ENCODE results near the gene NDUFV2.
"Not testable (repeated sequence)": the region's sequence is repeated elsewhere in the genome, so short reads cannot be mapped to it uniquely, and the experiment has no call there.

The NDUFV2 gene

DNA sequence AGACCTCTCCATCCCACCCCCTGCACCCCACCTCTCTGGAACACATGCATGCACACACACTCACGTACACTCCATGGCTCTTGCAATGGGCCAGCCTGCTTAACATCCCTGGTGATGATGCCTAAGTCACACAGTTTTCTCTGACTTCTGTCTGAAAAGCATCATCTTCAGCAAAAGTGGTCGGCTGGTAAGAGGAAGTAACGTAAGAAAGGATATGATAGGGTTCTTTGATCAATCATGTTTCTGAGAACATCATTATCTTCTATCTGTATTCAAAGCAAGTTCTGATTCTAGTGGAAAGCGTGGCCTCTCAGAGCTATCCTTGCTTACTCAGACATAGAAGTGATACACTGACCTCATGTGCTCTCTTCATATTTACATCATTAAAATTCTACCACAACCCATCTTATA is 11.4 kb upstream of the NDUFV2 start:
- DNase-seq (ENCODE audit: low read depth): no peak

DNA sequence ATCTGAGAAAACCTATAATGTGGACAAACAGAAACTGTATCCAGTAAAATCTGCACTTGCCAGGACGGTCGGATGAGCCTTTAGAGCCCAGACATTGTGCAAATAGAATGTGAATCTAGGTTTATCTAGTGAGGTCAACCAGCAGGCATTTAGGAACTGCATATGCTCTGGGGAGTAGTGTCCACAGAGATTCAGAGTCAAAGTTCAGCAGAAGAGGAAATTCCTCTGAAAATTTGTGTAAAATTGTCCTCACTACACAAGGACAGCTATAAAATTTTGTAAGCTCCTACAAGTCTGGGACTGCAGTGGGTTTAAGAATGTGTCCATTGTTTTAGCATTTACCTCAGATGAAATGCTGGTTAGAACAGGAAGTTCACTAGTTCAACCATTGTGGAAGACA is 9.8 kb upstream of the NDUFV2 start:
- no peak for DNase-seq (ENCODE audit: low read depth)

DNA sequence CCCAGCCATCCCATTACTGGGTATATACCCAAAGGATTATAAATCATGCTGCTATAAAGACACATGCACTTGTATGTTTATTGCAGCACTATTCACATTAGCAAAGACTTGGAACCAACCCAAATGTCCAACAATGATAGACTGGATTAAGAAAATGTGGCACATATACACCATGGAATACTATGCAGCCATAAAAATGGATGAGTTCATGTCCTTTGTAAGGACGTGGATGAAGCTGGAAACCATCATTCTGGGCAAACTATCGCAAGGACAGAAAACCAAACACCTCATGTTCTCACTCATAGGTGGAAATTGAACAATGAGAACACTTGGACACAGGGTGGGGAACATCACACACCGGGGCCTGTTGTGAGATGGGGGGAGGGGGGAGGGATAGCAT is 9.4 kb upstream of the NDUFV2 start:
- DNase-seq (ENCODE audit: low read depth): not testable (repeated sequence)

DNA sequence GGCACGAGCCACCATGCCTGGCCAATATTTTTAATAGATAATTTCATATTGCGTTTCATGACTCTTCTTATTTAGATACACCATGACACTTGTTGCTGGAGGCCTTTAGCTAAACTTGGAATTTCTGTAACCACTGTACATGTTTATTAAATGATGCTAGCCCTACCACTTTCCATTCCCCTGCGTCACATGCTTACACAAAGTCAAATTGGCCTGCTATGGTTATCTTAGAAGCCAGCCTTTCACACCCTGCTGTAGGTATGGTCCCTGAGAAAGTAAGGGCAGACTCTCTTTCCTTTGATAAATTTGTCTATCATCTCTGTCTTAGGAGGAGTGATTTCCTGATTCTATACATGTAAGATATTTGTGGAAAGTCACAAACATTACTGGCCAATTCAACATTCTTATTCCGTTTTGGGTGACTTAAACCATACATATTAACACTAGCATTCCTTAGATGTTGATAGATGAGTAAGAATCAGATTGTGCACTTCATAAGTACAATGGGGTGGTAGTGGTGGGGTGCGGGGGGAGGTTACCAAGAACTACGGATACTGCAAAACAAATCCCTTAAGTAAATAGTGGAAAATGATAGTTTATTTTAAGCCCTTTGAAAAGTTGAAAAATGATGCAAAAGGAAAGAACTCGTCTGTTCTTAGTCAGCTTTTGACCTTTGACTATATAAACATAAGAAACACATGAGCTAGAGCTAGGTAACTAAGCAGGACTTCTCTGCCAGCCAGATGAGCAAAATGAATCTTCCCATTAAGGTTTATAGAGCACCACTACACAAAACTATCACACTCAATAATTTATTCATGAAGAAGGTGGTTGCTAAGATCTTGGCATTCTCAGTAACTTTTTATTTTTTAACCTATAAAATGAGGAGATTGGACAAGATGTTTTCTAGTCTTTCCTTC is 7.9 kb upstream of the NDUFV2 start:
- no peak for DNase-seq (ENCODE audit: low read depth)

DNA sequence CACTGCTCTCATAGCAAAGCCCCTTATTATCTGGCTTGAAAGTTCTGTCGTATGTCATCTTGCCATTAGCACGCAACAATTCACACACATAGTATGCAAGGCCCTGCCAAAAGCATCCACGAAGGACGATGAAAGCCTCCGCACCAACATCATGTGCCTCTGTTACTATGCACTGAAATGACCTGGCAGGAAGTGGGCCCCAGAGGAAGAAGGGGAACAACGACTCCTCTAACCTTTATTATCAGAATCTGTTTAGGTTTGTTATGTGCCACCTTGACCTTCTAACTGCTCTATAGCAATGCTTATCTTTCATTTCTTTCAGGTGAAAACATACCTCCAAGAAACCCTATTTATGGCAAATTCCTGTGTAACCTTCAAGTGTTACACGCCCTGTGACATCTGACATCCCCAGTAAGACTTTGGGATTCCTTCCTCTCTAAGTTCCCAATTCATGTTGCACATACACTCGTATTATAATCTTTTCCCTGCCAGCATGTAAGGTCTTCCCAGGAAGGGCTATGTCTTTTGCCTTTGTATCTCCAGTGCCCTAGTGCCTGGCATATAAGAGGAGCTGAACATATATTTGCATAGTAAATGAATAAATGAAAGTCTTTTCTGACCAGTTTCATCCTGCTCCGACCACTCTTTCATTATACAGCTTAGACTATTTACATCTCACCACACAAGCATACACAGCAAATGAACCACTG is 7.0 kb upstream of the NDUFV2 start:
- DNase-seq (ENCODE audit: low read depth): no peak

DNA sequence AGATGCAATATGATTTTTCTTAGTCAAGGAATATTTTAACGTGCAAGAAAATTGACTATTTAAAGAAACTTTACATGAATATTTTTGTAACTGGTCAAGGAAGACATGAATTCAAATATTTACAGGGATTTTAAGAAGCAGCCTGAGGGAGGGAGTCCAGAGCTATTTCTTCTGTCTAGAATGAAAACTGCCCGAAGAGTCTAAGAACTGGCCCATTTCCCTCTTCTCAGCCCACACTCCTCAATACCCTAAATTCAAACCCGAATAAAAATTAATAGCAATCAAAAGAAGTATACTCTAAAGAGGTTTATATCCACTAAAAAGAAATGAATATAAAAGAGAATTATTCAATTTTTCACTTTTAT is 6.5 kb upstream of the NDUFV2 start:
- DNase-seq (ENCODE audit: low read depth): no peak

DNA sequence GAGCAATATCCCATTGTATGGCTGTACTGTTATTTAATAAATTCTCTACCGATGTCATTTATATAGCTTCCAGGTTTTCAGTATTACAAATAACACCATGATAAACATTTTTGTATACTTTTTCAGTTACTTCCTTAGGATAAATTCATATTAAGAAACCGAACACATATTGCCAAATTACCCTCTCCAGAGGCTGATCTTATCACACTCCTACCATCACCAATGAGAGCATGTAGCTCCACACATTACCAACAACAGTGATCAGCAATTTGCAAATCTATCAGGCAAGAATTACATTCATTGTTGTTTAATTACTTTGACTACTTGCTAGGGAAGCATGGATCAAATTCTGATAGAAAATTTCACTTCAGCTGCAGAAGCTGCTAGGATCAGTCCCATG is 5.8 kb upstream of the NDUFV2 start:
- DNase-seq (ENCODE audit: low read depth): no peak

DNA sequence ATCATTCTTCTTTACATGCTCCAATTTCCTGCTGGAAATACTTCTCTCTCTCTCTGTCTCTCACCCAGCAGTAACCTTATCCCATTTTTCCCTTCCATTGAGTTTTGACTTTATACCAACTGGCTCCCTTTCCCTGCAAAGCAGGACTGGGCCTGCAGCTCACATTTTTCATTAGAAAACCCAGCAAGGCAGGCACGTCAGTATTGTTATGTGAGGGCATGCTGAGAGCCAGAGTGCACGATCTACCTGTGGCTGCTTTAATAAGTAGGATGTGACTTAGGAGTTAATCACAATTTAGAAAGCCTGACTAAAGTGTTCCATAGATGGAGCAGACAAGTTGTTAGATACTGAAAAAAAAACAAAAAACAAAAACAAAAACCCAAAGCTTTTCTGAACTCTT is 5.2 kb upstream of the NDUFV2 start:
- no peak for DNase-seq (ENCODE audit: low read depth)

DNA sequence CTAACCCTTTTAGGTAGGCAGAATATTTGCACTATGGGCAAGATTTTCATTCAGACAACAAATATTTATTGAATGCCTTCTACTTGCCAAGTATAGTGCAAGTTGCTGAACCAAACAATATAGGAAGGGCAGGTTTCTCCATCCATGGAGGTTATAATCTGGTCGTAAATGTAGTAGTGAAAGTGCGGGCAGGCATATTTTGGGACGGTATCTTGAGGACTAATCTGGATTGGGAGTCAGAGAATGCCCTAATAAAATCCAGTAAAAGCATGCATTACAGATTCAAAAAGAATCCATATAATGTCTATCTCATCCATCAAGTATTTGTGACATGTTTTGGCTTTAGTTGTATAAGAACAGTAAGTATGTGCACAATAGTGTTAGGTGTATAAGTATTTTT is 1.7 kb upstream of the NDUFV2 start:
- no peak for DNase-seq (ENCODE audit: low read depth)

DNA sequence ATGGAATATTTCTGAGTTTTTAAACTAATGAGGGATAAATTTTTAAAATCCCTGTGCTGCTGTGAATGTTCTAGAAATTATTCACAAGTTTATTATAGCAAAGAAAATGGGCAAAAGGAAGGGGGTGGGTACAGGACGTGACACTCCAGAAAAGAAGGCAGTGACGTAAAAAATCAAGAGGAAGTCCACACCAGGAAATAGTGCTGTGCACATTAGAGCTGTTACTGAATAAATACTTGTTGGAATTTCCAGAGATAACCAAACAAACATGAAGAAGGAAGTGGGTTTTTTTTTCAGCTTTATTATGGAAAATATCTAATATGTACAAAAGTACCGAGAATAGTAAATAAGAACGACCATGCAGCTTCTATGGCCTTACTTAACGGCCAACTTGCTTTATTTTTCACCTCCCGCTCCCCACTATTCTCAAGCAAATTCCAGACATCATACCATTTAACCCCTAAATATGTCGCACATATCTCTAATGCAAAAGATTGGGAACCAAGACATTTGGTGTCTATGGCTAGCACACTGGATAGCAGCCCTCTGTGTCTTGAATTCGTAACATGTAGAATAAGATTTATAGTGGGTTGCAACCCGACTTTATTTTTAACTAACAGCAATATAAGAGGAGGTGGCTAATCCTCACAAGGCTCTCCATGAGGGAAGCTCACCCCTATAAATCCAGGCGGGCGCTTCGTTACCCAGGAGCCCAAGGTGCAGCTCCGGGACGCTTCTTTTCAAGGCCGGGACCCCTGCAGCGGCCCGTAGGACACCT is 580 bp upstream of the NDUFV2 start:
- no peak for DNase-seq (ENCODE audit: low read depth)

DNA sequence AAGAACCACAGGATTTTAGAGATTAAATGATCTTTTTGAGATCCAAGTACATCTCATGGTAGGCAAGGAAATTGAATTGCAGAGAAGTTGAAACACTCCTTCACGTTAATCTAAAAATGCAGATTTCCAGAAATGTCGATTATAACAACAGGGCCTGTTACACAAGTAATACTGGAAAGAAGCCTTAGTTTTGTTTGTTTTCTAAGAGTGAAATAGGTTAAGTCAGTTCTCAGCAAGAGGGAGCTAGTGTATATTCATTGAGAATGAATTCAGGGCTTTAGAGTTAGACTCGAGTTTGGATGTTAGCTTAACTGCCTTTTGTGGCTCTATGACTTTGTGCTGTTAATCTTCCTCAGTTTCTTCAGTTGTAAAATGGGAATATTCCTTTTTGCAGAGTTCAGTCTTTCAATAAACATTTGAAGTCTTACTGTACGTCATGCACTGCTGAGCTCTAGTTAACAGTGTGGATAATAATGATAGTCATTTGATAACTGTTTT is 926 bp downstream of the NDUFV2 start:
- no peak for DNase-seq (ENCODE audit: low read depth)

DNA sequence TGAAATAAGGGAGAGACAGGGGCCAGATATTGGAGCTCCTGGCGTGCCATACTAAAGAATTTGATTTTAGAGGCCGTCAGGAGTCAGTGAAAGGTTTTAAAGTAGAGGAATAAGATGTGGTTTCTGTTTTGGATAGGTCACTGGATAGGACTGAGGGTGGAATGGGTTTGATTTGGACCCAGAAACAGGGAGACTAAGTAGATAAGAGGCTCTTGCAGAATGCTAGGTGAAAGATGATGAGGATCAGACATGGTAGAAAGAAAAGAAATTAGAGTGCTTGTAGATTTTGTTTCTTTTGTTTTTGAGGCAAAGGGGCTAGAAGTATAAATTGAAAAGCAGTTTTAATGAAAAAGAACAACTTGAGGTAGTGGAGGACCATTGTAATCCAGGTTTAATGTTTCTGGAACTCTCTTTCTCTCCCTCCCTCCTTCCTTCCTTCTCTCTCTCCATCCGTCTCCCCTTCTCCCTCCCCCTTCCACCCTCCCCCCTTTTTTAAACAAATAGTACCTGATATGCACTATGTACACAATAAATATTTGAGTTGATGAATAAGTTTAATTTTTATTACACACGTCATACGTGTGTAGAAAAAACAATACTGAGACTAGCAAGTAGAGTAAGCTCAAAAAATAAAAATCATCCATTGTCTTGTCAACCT is 1.9 kb downstream of the NDUFV2 start:
- DNase-seq (ENCODE audit: low read depth): no peak

DNA sequence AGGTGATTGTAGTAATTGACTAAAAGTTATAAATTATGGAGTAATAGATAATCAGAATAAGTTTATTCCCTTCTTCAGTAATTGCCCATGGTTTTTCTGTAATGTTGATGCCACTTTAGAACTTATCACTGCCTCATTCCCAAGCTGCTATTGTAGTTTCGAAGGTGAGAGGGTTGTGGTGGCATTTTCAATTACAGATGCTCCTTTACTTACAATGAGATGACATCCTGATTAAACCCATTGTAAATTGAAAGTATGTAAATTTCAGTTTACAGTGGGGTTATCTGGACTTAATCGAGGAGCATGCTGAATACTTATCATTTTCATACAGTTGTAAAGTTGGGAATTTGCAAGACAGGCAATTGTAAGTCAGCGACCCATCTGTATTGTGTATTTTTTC is 2.9 kb downstream of the NDUFV2 start:
- no peak for DNase-seq (ENCODE audit: low read depth)

DNA sequence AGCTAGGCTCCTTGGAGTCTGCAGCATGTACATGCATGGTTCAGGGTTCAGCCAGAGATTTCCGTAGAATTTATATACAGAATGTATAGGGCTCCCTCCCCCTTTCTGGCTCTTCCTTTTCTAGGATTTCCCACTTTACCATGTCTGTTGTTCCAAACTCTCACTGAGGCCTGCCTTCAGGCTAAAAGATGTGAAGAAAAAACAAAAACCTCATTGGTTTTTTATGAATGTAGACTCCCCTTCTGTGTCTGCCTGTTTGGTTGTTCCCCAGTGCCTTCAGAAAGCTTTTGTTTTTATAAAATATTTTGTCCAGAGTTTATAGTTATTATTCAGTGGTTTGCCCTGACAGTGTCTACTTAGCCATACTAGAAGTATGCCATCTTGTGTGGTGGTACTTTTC is 3.6 kb downstream of the NDUFV2 start:
- DNase-seq (ENCODE audit: low read depth): no peak

DNA sequence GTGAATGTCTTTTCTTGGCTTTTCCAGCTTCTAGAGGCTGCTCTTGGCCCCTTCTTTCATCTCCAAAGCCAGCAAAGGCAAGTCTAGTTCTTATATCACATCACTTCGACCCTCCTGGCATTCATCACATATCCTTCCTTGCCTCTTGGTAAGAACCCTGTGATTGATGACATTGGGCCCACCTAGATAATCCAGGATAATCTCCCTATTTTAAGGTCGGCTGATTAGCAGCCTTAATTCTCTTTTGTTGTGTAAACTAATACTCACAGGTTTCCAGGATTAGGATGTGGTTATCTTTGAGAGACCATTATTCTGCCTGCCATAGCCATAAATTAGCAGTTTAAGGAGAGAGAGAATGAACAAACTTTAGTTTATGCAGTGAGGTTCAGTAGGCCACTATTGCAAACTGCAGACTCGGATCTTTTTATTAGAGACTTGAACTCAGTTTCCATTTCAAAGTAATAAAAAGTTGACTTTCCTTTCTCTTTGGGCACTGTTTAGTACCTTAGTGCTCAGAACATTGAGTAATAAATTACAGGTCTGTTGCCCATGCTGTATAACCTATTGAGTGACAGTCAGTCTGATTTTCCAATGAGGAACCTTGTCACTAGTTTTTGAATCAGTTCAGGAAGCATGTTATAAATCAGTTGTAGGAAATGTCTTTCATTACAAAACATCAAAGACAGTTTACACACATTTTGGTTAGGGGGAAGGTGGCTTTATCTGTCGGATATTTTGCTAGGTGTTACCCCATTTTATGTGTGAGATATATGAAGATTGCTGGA is 4.5 kb downstream of the NDUFV2 start:
- DNase-seq (ENCODE audit: low read depth): no peak

DNA sequence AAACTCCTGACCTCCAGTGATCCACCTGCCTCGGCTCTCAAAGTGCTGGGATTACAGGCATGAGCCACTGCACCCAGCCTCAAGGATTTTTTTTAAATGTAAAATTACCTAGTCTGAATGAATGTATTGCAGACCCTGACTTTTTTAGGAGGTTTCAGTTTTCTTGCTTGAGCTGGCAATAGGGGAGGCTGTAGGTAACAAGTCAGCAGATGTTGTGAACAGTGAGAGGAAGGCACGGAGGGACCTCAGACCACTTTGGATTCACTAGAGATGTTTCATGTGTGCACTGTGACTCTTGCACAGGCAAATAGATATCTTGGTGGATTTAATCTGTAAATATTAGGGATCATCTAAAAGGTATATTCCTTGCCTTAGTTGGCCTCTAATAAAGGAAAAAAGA is 6.4 kb downstream of the NDUFV2 start:
- DNase-seq (ENCODE audit: low read depth): no peak

DNA sequence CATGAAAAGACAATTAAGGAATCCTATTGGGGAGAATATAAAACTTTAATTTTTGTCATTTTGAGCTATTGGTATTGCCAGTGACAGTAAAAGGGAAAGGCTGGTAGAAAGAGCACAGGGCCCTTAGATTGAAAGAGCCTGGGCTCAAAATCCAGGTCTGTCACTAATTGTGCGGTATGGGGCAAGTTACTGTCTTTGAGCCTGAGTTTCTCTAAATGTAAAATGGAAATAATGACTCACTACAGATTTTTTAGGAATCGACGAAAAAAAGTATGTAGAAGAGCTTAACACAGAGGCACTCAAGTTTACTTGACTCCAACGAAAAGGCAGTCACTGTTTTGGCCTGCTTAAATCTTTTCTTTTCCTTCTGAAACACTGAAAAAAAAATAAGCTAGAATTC is 7.0 kb downstream of the NDUFV2 start:
- DNase-seq (ENCODE audit: low read depth): no peak

DNA sequence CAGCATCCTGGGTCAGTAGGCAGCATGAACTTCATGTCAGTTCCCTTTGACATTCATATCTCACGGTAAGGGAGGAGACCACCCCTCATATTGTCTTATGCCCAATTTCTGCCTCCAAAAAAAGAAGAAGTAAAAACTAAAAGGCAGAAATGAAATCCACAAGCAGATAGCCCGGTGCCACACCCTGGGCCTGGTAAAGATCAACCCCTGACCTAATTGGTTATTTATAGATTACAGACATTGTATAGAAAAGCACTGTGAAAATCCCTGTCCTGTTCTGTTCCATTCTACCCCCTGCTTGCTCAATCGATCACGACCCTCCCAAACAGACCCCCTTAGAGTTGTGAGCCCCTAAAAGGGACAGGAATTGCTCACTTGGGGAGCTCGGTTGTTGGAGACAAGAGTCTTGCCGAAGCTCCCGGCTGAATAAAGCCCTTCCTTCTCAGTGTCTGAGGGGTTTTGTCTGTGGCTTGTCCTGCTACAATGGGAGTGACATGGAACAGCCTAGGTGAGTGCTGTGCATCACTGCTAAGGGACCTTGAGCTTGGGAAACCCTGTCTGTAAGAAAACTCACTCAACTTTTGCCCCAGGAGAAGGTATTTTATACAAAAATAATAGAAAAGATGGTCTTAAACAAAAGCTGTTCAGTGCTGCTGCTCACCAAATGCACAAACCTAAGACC is 11.1 kb downstream of the NDUFV2 start:
- no peak for DNase-seq (ENCODE audit: low read depth)

DNA sequence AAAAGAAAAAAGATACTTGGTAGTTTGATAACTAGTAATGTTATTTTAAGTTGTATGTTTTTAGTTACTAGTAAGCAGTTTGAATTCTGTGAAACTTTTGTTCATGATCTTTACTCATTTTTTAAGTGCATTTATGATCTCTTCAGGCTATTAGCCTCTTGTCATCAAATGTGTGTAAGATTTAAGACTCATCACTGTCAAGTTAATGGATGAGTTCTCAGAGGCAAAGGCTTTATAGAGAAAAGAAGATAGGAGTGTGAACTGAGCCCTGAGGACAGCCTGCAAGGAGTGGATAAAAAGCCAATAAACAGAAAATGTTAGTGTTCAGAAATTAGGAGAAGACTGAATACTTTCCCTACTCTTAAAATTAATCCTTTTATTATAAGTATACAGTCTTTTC is 13.5 kb downstream of the NDUFV2 start:
- no peak for DNase-seq (ENCODE audit: low read depth)

DNA sequence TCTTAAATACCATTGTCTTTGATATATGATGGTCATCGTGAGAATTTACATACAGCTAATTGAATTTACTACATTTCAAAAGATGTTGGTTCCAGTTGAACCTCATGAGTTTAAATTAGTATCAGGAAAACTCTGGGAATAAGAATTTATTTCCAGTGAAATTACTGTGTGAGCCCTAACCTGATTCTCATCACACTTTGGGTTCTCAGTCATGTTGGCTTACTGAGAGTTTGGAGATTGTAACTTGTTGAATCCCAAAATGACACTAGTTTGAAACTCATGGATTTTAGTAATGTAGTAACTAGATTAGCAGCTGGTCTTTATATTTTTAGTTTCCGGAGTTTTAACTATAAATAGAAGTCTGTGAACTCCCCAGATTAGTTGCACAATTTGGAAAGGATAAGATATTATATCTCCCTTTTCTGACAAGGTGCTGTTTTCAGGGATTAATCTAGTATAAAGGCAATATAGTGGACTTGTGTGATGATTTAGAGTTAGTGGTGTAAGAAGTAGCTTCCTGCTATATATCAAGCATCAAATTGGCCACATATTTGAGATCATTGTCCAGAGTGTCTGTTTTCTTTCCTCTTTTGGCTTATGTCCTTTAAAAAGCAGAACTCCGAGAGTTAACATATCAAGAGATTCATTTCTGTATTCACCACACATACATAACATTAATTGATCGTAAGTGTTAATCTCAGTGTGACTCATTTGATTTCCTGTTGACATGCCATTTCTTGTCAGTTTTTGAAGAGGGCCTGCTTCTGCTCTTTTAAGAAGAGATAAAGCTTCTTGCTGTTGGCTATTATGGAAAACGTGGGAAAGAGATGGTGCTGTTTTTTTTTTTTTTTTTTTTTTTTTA is 15.7 kb downstream of the NDUFV2 start:
- no peak for DNase-seq (ENCODE audit: low read depth)
